MCF 10A (cell line): Measurements from ENCODE around the gene MEP1B. TPM values are rescaled to one million over a fixed set of nuclear protein-coding genes. Genes with fewer than 3 reads are reported as not detected.
"Not testable (repeated sequence)": the region's sequence is repeated elsewhere in the genome, so short reads cannot be mapped to it uniquely, and the experiment has no call there.

ENCODE experiments used
- BruUV-seq: library from RNA; stranded (reverse); fragments of 400-500 nt; replicated peaks from 2 replicates; lab custom pipeline; 2021; lab: Mats Ljungman, UMichigan
- CTCF ChIA-PET: fragments of 300-600 bp; sonication (Branson Sonifier 250); formaldehyde crosslinking; extraction: SDS; loops from one replicate; lab custom pipeline; 2021; ENCODE audit warnings: antibody characterized with exemption, inconsistent platforms; lab: Yijun Ruan, JAX
- POLR2A ChIA-PET: fragments of 300-600, 350-650 bp; sonication (Branson Sonifier 250); formaldehyde crosslinking; extraction: SDS; loops from one replicate; lab custom pipeline; 2020; ENCODE audit warnings: antibody characterized with exemption, inconsistent platforms; lab: Yijun Ruan, JAX
- DNase-seq: peaks from one replicate; pipeline ENCODE4 v3.0.0-alpha.2; 2018; ENCODE audit not compliant: unreplicated experiment
- H3K27ac Mint-ChIP-seq: one replicate; pipeline ENCODE4 v1.8.0; 2022; ENCODE audit warnings: mild to moderate bottlenecking, low read depth, mixed read lengths; ENCODE audit not compliant: unreplicated experiment
- H3K27me3 Mint-ChIP-seq: one replicate; pipeline ENCODE4 v1.8.0; 2022; ENCODE audit warnings: mixed read lengths; ENCODE audit not compliant: insufficient read depth, unreplicated experiment
- H3K36me3 Mint-ChIP-seq: one replicate; pipeline ENCODE4 v1.8.0; 2022; ENCODE audit warnings: mild to moderate bottlenecking, moderate library complexity, mixed read lengths; ENCODE audit not compliant: insufficient read depth, unreplicated experiment
- H3K4me1 Mint-ChIP-seq: one replicate; pipeline ENCODE4 v1.8.0; 2022; ENCODE audit warnings: mixed read lengths; ENCODE audit not compliant: insufficient read depth, unreplicated experiment
- H3K4me3 Mint-ChIP-seq: one replicate; pipeline ENCODE4 v1.8.0; 2022; ENCODE audit warnings: mild to moderate bottlenecking, moderate library complexity, mixed read lengths; ENCODE audit not compliant: unreplicated experiment
- H3K9me3 Mint-ChIP-seq: one replicate; pipeline ENCODE4 v1.8.0; 2022; ENCODE audit warnings: mixed read lengths; ENCODE audit not compliant: unreplicated experiment
- intact Hi-C: fragments of 100-400 bp; cut with micrococcal nuclease; formaldehyde crosslinking; loops from 2 replicates; pipeline ENCODE4 v1.14.1; 2022
- total RNA-seq: library from RNA; stranded (reverse); gene quantifications from 2 replicates; pipeline ENCODE4 v1.2.3, GENCODE V29; 2022
- TF ChIP-seq, protein P1 (sequence below): fragments of 200-600 bp; IDR thresholded peaks from one replicate; pipeline ENCODE4 v1.8.0; 2022; ENCODE audit warnings: antibody characterized with exemption, mild to moderate bottlenecking; ENCODE audit not compliant: unreplicated experiment

The MEP1B gene
- total RNA-seq, 1 experiment from 2014 or later, result not detected

DNA sequence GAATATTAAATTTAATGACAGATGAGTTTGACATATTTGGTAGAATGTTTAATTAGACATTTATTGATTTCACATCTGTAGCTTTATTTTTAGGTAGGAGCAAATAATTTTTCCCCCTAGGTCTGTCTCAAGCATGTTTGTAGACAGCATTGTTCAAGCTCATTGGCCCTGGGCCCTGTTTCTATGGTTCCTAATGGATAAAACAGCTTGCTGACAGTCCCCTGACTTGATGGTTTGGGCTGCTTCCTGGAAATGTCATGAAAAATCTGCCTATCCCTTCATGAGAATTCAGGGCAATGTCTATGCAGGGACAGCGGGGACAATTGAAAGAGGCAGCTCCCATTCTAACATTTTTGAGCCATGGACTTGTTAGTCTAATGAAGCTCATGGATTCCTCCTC is 14.6 kb upstream of the MEP1B start:
- TF ChIP-seq, protein P1, sequence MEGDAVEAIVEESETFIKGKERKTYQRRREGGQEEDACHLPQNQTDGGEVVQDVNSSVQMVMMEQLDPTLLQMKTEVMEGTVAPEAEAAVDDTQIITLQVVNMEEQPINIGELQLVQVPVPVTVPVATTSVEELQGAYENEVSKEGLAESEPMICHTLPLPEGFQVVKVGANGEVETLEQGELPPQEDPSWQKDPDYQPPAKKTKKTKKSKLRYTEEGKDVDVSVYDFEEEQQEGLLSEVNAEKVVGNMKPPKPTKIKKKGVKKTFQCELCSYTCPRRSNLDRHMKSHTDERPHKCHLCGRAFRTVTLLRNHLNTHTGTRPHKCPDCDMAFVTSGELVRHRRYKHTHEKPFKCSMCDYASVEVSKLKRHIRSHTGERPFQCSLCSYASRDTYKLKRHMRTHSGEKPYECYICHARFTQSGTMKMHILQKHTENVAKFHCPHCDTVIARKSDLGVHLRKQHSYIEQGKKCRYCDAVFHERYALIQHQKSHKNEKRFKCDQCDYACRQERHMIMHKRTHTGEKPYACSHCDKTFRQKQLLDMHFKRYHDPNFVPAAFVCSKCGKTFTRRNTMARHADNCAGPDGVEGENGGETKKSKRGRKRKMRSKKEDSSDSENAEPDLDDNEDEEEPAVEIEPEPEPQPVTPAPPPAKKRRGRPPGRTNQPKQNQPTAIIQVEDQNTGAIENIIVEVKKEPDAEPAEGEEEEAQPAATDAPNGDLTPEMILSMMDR, result no peak

GRCh38 chr18:32176745-32177144 is 13.1 kb upstream of the MEP1B start:
- not testable (repeated sequence) for DNase-seq

More for the DNA sequence above, 14.6 kb upstream of the MEP1B start:
- CTCF ChIA-PET, result interaction anchor here (0.6 to 1.9 kb wide), 4 partner anchors 16 to 315 kb away, joined by 3 to 8 read pairs (median 4); no protein-coding TSS in a partner anchor
- Mint-ChIP-seq H3K27ac (no peak overlapping the region), H3K9me3 (no peaks in the 10 kb centered on the region), H3K27me3 (no peaks in the 10 kb centered on the region), H3K4me3 (no peak overlapping the region), H3K36me3 (no peaks in the 10 kb centered on the region), H3K4me1 (no peaks in the 10 kb centered on the region)
- no TSS peak for BruUV-seq
- intact Hi-C loops, result no loop called here
- POLR2A ChIA-PET, result interaction anchor here (0.6 kb wide), 1 partner anchor 117 kb away, joined by 3 read pairs; no protein-coding TSS in a partner anchor
- DNase-seq, result no peak

DNA sequence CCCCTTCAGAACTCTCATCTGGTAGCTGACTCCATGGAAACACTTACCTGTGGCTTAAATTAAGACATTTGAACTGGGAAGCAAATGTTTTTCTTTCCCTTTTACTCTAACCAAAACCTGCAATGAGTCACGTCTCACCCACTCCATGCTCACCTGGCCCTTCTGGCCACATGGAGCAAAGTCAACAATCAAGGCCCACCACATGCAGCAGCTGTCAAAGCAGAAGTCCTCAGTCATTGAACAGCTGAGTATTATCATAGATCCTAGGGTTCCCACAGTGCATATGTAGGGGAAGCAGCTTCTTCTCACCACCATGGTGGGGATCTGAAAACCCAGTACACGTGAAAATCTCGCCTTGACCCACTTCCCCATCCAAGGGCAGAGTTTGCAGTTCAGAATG is 12.3 kb upstream of the MEP1B start:
- H3K4me3 Mint-ChIP-seq, result no peak overlapping the region
- H3K27me3 Mint-ChIP-seq, result no peaks in the 10 kb centered on the region
- no peak overlapping the region for H3K27ac Mint-ChIP-seq
- POLR2A ChIA-PET, result interaction anchor here (0.5 kb wide), 1 partner anchor 1504 kb away, joined by 3 read pairs; no protein-coding TSS in a partner anchor
- H3K36me3 Mint-ChIP-seq, result no peaks in the 10 kb centered on the region
- CTCF ChIA-PET, result no interaction called here
- DNase-seq, result no peak
- BruUV-seq, result no TSS peak
- no peaks in the 10 kb centered on the region for H3K9me3 Mint-ChIP-seq
- TF ChIP-seq, protein P1, result no peak
- H3K4me1 Mint-ChIP-seq, result no peaks in the 10 kb centered on the region
- intact Hi-C loops, result no loop called here

More at GRCh38 chr18:32176745-32177144, 13.1 kb upstream of the MEP1B start:
- POLR2A ChIA-PET, result interaction anchor here (0.7 kb wide), 1 partner anchor 33 kb away, joined by 4 read pairs; no protein-coding TSS in a partner anchor
- H3K4me3 Mint-ChIP-seq, intact Hi-C loops, H3K27ac Mint-ChIP-seq, H3K4me1 Mint-ChIP-seq, H3K27me3 Mint-ChIP-seq, H3K9me3 Mint-ChIP-seq, H3K36me3 Mint-ChIP-seq, BruUV-seq: not testable (repeated sequence)
- CTCF ChIA-PET, result interaction anchor here (1.9 kb wide), 1 partner anchor 19 kb away, joined by 8 read pairs; no protein-coding TSS in a partner anchor

- intact Hi-C loops, result no loop called here
- no peaks in the 10 kb centered on the region for H3K9me3 Mint-ChIP-seq
- no peaks in the 10 kb centered on the region for H3K27me3 Mint-ChIP-seq
- H3K36me3 Mint-ChIP-seq, result no peaks in the 10 kb centered on the region
- H3K4me3 Mint-ChIP-seq, result no peak overlapping the region
- no peak for DNase-seq
- ChIA-PET POLR2A (no interaction called here), CTCF (no interaction called here)
- TF ChIP-seq, protein P1, result no peak
- H3K4me1 Mint-ChIP-seq, result no peaks in the 10 kb centered on the region
- no TSS peak for BruUV-seq
- H3K27ac Mint-ChIP-seq, result no peak overlapping the region
Observed at GRCh38 chr18:32183503-32183902, 6.3 kb upstream of the MEP1B start.
